ENCODE results near the gene IP6K3. TPM values are rescaled to one million over a fixed set of nuclear protein-coding genes. Genes with fewer than 3 reads are reported as not detected.

The IP6K3 gene
- total RNA-seq, 1 donor from 2014 or later, result not detected

DNA sequence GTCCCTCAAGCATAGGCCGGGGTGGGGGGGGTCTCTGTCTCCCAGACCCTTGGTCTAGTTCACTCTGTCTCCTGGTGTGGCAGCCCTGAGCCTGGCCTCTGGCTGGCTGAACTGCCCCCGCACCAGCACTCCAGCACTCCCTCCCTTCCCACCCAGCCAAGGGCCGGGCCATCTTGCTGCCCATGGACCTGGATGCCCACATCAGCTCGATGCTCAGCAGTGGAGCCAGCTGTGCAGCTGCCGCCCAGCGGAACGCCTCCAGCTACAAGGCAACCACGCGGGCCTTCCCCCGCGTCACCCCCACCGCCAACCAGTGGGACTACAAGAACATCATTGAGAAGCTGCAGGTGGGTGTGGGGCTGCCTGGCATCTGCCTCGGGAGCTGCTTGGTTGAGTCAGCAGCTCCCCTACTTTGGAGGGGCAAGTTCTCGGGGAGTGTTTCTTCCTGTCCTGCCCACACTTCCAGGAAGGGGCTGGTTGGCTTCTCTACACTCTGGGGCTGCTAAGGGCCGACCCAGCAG is 63.6 kb downstream of the IP6K3 start:
- peaks cover 68% of the 10 kb centered on the region for H3K36me3 Mint-ChIP-seq (ENCODE audit: low read depth)
- intact Hi-C loops (cut with micrococcal nuclease), result no loop called here
- peak overlapping the region; percentile 75 for H3K27ac Mint-ChIP-seq
- H3K27me3 Mint-ChIP-seq, result no peaks in the 10 kb centered on the region
- no peaks in the 10 kb centered on the region for H3K9me3 Mint-ChIP-seq
- peaks cover 12% of the 10 kb centered on the region for H3K4me1 Mint-ChIP-seq
- DNase-seq, result peak; percentile 74
- H3K4me3 Mint-ChIP-seq, result no peak overlapping the region

DNA sequence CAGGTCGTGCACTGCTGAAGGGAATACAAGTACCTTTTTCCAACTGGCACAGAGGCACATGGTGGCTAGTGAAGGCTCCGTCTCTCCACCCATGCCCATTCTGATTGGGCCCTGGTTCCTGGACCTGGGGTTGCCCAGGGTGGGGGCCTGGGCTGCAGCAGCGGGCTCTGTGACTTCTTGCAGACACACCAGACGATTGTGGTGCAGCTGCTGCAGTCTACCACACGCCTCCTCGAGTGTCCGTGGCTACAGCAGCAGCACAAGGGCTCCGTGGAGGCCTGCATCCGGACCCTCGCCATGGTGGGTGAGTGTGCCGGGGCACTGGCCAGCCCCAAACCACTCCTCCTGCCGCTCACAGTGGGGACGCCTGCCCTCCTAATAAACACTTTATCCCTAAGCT is 64.4 kb downstream of the IP6K3 start:
- Mint-ChIP-seq H3K36me3 (ENCODE audit: low read depth) (peaks cover 74% of the 10 kb centered on the region), H3K27ac (no peak overlapping the region), H3K9me3 (no peaks in the 10 kb centered on the region), H3K4me1 (peaks cover 12% of the 10 kb centered on the region), H3K4me3 (no peak overlapping the region), H3K27me3 (no peaks in the 10 kb centered on the region)
- intact Hi-C loops (cut with micrococcal nuclease), result no loop called here
- DNase-seq, result no peak

DNA sequence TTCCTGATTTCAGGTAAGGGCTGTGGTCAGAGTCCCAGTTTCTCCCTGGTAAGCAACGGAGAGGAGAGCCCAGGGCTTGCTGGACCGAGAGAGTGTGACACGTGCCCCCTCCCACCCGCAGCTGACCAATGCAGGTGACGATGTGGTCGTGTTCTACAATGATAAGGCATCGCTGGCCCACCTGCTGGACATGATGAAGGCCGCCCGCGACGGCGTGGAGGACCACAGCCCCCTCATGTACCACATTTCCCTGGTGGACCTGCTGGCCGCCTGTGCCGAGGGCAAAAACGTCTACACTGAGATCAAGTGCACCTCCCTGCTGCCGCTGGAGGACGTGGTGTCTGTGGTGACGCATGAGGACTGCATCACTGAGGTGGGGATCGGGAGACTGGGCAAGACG is 66.9 kb downstream of the IP6K3 start:
- Mint-ChIP-seq H3K4me1 (peaks cover 12% of the 10 kb centered on the region), H3K27me3 (no peaks in the 10 kb centered on the region), H3K36me3 (ENCODE audit: low read depth) (peaks cover 58% of the 10 kb centered on the region), H3K9me3 (no peaks in the 10 kb centered on the region), H3K27ac (peak overlapping the region; percentile 70), H3K4me3 (no peak overlapping the region)
- no peak for DNase-seq
- intact Hi-C loops (cut with micrococcal nuclease), result no loop called here

DNA sequence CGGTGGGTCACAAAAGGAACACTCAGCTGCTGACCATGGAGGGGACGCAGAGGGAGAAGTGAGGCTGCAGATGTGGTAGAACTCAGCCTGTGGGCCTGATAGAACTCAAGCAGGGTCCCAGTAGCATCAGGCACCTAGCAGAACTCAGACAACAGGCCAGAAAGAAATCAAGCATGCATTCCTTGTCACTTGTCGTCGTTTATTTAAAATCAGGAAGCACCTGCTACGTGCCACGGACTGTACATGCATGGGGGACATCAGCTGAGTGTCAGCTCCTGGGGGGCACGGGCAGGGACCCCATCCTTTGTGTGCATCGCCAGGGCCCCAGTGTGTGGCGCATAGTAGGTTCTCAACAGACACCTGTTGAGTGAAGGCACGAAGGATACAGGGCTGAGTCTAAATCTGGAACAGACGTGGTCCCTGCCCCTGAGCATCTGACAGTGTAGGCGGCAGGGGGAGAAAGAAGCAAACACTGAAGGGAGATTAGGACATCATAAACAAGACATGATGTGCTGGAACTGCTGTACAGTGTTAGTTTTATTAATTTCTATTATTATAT is 67.7 kb downstream of the IP6K3 start:
- Mint-ChIP-seq H3K4me1 (peaks cover 12% of the 10 kb centered on the region), H3K9me3 (no peaks in the 10 kb centered on the region), H3K4me3 (no peak overlapping the region), H3K36me3 (ENCODE audit: low read depth) (peaks cover 59% of the 10 kb centered on the region), H3K27ac (no peak overlapping the region), H3K27me3 (no peaks in the 10 kb centered on the region)
- intact Hi-C loops (cut with micrococcal nuclease), result no loop called here
- no peak for DNase-seq

DNA sequence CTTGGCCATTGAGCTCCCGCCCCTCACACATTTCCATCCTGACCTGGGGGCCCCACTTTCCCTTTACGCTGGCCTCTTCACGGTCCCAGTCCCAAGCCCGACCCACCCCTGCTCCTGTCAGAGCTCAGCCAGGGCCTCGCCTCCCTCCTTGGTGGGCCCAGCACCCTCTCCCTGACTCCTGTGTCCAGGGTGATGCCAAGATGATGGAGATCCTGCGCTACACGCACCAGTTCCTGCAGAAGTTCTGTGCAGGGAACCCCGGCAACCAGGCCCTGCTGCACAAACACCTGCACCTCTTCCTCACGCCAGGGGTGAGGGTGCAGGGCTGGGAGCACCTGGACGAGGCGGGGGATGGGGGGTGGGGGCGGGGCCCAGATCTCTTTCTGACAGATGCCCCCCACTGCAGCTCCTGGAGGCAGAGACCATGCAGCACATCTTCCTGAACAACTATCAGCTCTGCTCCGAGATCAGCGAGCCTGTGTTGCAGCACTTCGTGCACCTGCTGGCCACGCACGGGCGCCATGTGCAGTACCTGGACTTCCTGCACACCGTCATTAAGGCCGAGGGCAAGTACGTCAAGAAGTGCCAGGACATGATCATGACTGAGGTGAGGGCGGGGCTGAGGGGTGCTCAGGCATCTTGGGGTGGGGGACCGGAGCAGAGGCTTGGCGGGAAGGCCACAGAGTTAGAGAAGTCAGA is 68.3 kb downstream of the IP6K3 start:
- Mint-ChIP-seq H3K27ac (no peak overlapping the region), H3K27me3 (no peaks in the 10 kb centered on the region), H3K36me3 (ENCODE audit: low read depth) (peaks cover 53% of the 10 kb centered on the region), H3K9me3 (no peaks in the 10 kb centered on the region), H3K4me3 (no peak overlapping the region), H3K4me1 (peaks cover 6% of the 10 kb centered on the region)
- no peak for DNase-seq
- intact Hi-C loops (cut with micrococcal nuclease), result no loop called here

DNA sequence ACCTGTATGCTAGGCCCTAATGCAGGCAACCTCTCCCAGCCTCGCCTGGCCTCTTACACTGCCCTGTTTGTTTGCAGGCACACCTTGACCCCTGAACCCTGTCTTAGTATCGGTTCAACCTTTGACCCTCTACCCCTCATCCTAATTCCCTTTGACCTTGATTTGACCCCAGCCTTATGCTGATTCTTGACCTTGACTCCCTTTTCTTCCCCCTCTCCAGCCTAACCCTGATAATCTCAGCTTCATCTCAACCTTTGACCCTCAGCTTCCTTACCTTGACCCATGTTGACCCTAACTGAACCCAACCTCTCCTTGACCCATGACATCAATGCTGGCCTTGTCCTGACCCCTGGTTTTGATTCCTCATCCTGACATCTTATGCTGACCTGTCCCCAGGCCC is 69.0 kb downstream of the IP6K3 start:
- peaks cover 50% of the 10 kb centered on the region for H3K36me3 Mint-ChIP-seq (ENCODE audit: low read depth)
- no peak overlapping the region for H3K27ac Mint-ChIP-seq
- H3K27me3 Mint-ChIP-seq, result no peaks in the 10 kb centered on the region

DNA sequence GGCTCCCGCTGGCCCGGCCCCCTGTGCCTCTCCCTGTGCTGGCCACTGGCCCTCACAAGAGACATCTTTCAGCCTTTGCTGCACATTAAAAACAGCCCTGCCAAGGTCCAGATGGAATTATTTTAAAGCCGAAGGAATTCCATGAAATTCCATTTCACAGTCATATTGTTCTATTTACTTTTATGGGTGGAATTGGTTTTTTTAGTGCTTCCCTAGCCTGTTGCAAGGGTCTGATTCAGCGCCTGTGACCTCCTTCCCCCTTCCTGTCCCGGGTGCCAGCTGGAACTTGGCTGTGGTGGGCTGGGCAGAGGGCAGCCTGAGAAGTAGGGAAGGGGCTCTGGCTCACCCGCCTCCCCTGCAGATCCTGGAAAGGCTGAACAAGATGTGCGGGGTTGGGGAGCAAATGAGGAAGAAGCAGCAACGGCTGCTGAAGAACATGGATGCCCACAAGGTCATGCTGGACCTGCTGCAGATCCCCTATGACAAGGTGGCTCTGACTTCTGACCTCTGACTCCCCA is 69.5 kb downstream of the IP6K3 start:
- Mint-ChIP-seq H3K9me3 (no peaks in the 10 kb centered on the region), H3K27ac (no peak overlapping the region), H3K4me3 (no peak overlapping the region), H3K27me3 (no peaks in the 10 kb centered on the region), H3K36me3 (ENCODE audit: low read depth) (peaks cover 45% of the 10 kb centered on the region), H3K4me1 (no peaks in the 10 kb centered on the region)
- DNase-seq, result no peak
- intact Hi-C loops (cut with micrococcal nuclease), result no loop called here

More for the DNA sequence above, 69.0 kb downstream of the IP6K3 start:
- Mint-ChIP-seq H3K9me3 (no peaks in the 10 kb centered on the region), H3K4me3 (no peak overlapping the region), H3K4me1 (peaks cover 2% of the 10 kb centered on the region)
- intact Hi-C loops (cut with micrococcal nuclease), result no loop called here
- no peak for DNase-seq

DNA sequence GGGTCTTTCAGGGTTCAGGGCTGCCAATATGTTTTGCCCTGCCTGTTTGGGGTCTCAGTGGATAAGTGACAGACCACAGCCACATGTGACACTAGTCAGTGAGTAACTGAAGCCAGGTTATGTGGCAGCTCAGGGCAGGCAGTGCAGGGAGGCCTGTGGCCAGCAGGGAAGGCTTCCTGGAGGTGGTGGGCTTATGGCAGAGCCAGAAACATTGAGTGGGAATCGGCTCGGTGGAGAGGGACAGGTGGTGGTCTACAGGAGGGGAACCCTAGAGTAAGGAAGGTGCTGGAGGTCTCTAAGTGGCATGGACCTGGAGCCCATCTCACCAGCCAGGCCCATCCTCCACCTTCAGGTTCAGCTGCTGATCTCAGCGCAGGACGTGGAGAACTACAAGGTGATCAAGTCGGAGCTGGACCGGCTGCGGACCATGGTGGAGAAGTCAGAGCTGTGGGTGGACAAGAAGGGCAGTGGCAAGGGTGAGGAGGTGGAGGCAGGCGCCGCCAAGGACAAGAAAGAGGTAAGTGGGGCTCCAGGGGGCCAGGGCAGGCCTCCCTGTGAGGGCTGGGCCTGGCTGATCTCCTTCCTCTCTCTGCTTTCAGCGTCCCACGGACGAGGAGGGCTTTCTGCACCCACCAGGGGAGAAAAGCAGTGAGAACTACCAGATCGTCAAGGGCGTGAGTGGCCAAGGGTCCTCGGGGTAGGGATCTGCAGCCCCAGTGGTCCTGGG is 70.1 kb downstream of the IP6K3 start:
- no peaks in the 10 kb centered on the region for H3K4me1 Mint-ChIP-seq
- no peak for DNase-seq
- no peak overlapping the region for H3K4me3 Mint-ChIP-seq
- intact Hi-C loops (cut with micrococcal nuclease), result no loop called here
- H3K36me3 Mint-ChIP-seq (ENCODE audit: low read depth), result peaks cover 47% of the 10 kb centered on the region
- H3K27me3 Mint-ChIP-seq, result no peaks in the 10 kb centered on the region
- H3K9me3 Mint-ChIP-seq, result no peaks in the 10 kb centered on the region
- H3K27ac Mint-ChIP-seq, result no peak overlapping the region

DNA sequence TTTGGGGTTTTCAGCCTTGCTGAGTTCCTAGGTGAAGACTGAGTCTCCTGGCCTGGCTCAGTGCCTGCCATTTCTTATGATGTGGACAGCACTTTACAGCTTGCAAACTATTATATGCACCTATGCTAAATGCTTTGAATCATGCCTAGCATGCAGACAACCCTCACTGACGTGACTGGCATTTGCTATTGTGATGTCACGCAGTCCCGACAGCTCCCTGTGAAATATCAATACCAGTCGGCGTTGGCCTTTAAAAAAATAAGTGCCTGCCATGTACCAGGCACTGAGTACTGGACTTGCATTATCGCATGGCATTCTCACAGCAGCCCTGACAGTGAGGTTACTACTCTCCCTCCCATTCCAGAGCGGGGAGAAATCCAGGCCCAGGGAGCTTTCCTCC is 70.7 kb downstream of the IP6K3 start:
- intact Hi-C loops (cut with micrococcal nuclease), result no loop called here
- Mint-ChIP-seq H3K9me3 (no peaks in the 10 kb centered on the region), H3K36me3 (ENCODE audit: low read depth) (peaks cover 44% of the 10 kb centered on the region), H3K27me3 (no peaks in the 10 kb centered on the region), H3K4me3 (no peak overlapping the region), H3K27ac (no peak overlapping the region), H3K4me1 (no peaks in the 10 kb centered on the region)
- no peak for DNase-seq

DNA sequence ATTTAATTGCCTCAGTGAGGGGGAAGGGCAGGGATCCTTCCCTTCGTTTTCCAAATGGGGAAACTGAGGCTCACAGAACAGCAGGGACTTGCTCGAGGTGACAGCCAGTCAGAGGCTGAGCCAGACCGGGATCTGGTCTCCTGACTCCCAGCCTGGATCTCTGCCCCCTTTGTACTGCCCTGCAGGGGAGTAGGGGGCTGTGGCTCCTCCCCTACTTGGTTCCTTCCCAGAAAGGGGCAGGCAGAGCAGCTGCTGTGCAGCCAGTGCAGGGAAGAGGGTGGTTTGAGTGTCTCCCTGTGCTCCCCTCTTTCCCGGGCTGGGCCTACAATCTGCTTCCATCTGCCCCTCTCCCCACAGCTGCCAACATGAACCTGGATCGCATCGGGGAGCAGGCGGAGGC is 72.9 kb downstream of the IP6K3 start:
- H3K27me3 Mint-ChIP-seq, result no peaks in the 10 kb centered on the region
- H3K36me3 Mint-ChIP-seq (ENCODE audit: low read depth), result peaks cover 41% of the 10 kb centered on the region
- H3K4me3 Mint-ChIP-seq, result no peak overlapping the region
- H3K9me3 Mint-ChIP-seq, result no peaks in the 10 kb centered on the region
- DNase-seq, result no peak
- peaks cover 5% of the 10 kb centered on the region for H3K4me1 Mint-ChIP-seq
- no peak overlapping the region for H3K27ac Mint-ChIP-seq
- intact Hi-C loops (cut with micrococcal nuclease), result no loop called here

DNA sequence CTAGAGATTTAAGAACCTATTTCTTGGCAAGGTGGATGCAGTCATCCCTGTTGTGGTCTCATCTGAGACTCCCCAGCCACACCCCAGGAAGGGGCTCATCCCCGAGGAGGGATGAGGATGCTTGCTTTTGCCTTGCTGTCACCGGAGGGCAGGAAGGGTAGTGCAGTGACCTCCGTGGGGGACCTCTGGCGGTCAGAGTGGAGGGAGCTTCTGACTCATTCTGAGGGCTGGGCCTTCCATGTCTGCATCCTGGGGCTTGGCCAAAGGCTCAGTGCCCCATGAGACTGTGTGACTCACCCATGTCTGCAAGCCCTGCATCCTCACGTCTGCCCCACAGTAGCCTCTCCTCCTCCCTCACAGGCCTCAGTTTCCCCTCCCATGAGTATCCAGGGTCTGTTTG is 73.9 kb downstream of the IP6K3 start:
- DNase-seq, result no peak
- peaks cover 39% of the 10 kb centered on the region for H3K36me3 Mint-ChIP-seq (ENCODE audit: low read depth)
- no peak overlapping the region for H3K27ac Mint-ChIP-seq
- H3K4me1 Mint-ChIP-seq, result peaks cover 13% of the 10 kb centered on the region
- no peaks in the 10 kb centered on the region for H3K9me3 Mint-ChIP-seq
- H3K4me3 Mint-ChIP-seq, result no peak overlapping the region
- H3K27me3 Mint-ChIP-seq, result no peaks in the 10 kb centered on the region
- intact Hi-C loops (cut with micrococcal nuclease), result no loop called here

DNA sequence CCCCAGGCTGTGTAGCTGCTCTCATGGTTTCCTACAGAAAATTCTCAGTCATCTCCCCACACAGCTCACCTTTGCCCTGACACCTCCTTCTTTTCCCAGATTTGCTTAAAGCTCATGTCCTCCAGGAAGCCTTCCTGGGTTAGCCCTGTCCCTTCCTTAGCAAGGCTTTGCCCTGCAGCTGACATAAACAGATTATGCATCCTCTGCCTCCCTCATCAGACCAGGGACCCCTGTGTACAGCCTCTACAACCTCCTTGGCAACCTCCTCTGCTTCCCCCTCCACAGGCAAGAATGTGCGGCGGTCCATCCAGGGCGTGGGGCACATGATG is 75.0 kb downstream of the IP6K3 start:
- Mint-ChIP-seq H3K36me3 (ENCODE audit: low read depth) (peaks cover 36% of the 10 kb centered on the region), H3K27me3 (no peaks in the 10 kb centered on the region), H3K27ac (no peak overlapping the region), H3K4me3 (no peak overlapping the region), H3K9me3 (no peaks in the 10 kb centered on the region), H3K4me1 (peaks cover 13% of the 10 kb centered on the region)
- intact Hi-C loops (cut with micrococcal nuclease), result no loop called here
- no peak for DNase-seq
